ENCODE results near the gene MYMK.

MYMK gene

DNA sequence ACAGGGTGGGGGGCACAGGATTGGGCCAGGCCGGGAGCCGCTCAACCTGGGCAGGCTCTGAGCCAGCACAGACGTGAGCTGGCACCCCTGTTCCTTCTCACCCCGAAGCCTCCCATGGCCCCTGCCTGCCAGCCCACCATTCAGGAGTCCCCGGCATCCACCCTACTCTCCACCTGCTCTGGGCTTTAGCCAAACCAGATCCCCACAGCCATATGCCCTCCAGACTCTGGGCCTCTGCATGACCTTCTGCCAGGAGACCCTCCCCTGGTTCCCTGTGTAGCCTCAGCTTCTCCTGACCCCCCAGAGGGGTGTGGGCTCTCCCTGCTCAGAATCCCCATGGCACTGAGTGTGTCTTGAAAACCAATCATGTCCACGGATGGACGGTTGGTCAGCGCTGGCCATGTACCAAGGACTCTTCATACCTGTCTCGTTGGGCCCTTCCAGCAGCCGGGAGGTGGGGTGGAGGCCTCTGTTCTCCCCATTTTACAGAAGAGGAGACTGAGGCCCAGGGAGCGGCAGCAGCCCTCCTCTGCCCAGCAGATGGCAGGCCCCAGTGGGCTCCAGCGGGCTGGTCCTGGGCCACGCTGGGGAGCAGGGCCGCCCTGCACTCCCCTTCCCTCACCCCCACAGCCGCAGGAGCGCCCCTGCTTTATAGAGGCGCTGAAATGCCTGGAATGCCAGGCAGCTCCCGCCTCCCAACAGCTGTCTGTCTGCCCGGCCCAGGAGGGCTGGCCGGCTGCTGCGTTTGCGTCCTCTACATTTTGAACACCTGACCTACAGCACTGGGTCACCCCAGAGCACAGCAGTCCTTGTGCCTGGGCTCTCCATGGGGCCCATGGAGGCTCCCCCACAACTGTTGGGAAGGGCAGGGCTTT is 3.5 kb upstream of the MYMK start:
- H3K27me3 ChIP-seq (ENCODE audit: control insufficient read depth, insufficient read depth, low read length, poor library complexity, severe bottlenecking) = peaks cover 4% of the 10 kb centered on the region
- WGBS, 2 experiments = 77 to 78% methylated on average over 22 of the region's 22 CpGs
- H3K4me3 ChIP-seq (ENCODE audit: insufficient read depth, low read depth, low read length) = no peak overlapping the region
- H3K9me3 ChIP-seq (ENCODE audit: control insufficient read depth, low read length) = no peaks in the 10 kb centered on the region
- peaks cover 37% of the 10 kb centered on the region for H3K4me1 ChIP-seq (ENCODE audit: control insufficient read depth, insufficient read depth, low read length)
- no peak overlapping the region for H3K27ac ChIP-seq (ENCODE audit: insufficient read depth, low read depth, low read length, poor library complexity, severe bottlenecking)
- no peaks in the 10 kb centered on the region for H3K36me3 ChIP-seq (ENCODE audit: control insufficient read depth, insufficient read depth, low read length)

DNA sequence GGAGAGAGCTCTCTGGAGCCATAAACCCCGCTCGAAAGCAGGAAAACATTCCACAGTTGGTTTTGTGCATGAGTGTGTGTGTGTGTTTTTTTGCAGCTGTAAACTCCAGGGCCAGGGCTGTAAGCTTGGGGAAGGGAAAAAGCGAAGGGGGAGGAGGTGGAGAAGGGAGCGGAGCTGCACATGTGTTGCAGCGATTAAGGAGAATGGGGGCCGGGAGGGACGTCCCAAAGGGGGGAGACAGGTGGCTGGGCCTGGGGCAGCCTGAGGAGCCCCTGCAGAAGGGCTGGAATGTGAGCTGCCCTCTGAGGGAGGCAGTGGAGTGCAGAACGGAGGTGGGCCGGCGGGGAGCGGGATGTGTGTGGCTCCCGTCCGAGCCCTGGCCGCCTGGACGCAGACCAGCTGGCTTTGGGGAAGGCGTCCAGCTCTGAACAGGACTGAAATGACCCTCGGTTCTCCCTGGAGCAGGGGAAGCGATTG is 2.7 kb upstream of the MYMK start:
- Histone ChIP-seq H3K27me3 (ENCODE audit: control insufficient read depth, insufficient read depth, low read length, poor library complexity, severe bottlenecking) (peaks cover 4% of the 10 kb centered on the region), H3K4me3 (ENCODE audit: insufficient read depth, low read depth, low read length) (no peak overlapping the region), H3K27ac (ENCODE audit: insufficient read depth, low read depth, low read length, poor library complexity, severe bottlenecking) (no peak overlapping the region), H3K4me1 (ENCODE audit: control insufficient read depth, insufficient read depth, low read length) (peaks cover 37% of the 10 kb centered on the region), H3K9me3 (ENCODE audit: control insufficient read depth, low read length) (no peaks in the 10 kb centered on the region), H3K36me3 (ENCODE audit: control insufficient read depth, insufficient read depth, low read length) (no peaks in the 10 kb centered on the region)
- 50 to 52% methylated on average over 18 of the region's 18 CpGs for WGBS, 2 experiments

DNA sequence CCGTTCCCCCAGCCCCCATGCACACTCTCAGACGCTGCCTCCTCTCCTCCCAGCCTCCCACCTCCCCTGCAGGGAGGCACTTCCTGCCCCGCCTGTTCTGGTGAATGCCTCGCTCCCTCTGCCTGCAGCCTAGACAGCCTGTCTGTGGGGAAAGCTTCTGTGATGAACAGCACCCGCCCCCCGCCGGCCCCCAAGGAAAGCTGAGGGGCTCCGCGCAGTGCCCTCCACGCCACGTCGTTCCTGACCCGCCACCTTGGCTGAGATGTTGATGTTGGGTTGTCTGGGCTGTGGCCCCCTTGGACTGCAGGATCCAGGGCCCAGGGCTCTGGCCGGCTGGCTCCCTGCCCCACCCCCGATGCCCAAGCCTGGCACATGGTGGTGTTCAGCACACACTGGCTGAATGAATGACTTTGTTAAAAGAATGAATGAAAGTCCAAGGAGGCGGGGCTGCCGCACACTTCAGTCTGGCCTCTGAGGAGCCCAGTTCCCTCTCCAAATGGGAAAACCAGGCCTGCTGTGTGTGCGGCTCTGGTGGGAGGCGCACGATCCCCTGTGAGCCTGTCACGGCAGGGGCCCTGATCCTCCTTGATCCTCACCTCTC is 2.1 kb upstream of the MYMK start:
- no peaks in the 10 kb centered on the region for H3K9me3 ChIP-seq (ENCODE audit: control insufficient read depth, low read length)
- no peak overlapping the region for H3K27ac ChIP-seq (ENCODE audit: insufficient read depth, low read depth, low read length, poor library complexity, severe bottlenecking)
- WGBS, 2 experiments = 45 to 48% methylated on average over 21 of the region's 21 CpGs
- H3K27me3 ChIP-seq (ENCODE audit: control insufficient read depth, insufficient read depth, low read length, poor library complexity, severe bottlenecking) = peaks cover 4% of the 10 kb centered on the region
- no peak overlapping the region for H3K4me3 ChIP-seq (ENCODE audit: insufficient read depth, low read depth, low read length)
- H3K4me1 ChIP-seq (ENCODE audit: control insufficient read depth, insufficient read depth, low read length) = peaks cover 37% of the 10 kb centered on the region
- no peaks in the 10 kb centered on the region for H3K36me3 ChIP-seq (ENCODE audit: control insufficient read depth, insufficient read depth, low read length)

DNA sequence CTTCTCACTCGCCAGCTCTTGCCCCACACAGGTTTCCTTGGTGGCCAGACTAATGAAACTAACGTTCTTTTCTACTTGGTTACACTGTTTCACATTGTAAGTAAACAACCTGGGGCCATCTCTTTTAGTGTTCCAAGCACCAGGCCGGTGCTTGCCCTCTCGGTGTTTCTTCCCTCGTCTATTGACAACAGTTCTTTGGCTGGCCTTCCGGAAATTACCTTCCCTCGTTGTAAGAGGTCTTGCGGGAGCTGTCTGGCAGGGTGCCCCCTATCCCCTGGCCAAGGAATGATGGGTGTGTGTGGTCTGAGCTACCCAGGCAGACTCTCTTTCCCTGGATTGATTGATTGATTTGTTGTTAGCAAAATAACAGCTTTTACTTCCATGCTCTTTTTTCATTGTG is 918 bp upstream of the MYMK start:
- Histone ChIP-seq H3K27me3 (ENCODE audit: control insufficient read depth, insufficient read depth, low read length, poor library complexity, severe bottlenecking) (peaks cover 4% of the 10 kb centered on the region), H3K27ac (ENCODE audit: insufficient read depth, low read depth, low read length, poor library complexity, severe bottlenecking) (no peak overlapping the region), H3K4me3 (ENCODE audit: insufficient read depth, low read depth, low read length) (no peak overlapping the region), H3K36me3 (ENCODE audit: control insufficient read depth, insufficient read depth, low read length) (no peaks in the 10 kb centered on the region), H3K9me3 (ENCODE audit: control insufficient read depth, low read length) (no peaks in the 10 kb centered on the region), H3K4me1 (ENCODE audit: control insufficient read depth, insufficient read depth, low read length) (peaks cover 37% of the 10 kb centered on the region)
- 66 to 71% methylated on average over 8 of the region's 8 CpGs for WGBS, 2 experiments

DNA sequence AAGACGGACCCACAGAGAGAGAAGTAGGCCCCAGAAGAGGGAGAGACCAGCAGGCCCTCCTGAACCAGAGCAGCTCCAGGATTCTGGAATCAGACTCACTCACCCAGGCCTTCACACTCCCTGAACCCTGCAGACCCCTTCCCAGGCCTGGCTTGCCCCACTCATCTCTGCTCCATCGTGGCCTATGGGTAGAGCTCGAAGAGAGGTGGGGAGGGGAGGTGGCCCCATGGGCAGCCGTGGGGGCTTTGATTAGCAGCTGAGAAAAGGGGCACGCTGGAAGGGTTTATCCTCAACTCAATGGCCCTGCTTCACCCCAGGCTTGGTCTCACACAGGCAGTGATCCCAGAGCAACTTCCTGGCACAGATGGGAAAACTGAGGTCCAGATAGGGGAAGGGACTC is 613 bp downstream of the MYMK start:
- Histone ChIP-seq H3K27me3 (ENCODE audit: control insufficient read depth, insufficient read depth, low read length, poor library complexity, severe bottlenecking) (peaks cover 4% of the 10 kb centered on the region), H3K27ac (ENCODE audit: insufficient read depth, low read depth, low read length, poor library complexity, severe bottlenecking) (no peak overlapping the region), H3K4me1 (ENCODE audit: control insufficient read depth, insufficient read depth, low read length) (peaks cover 33% of the 10 kb centered on the region), H3K4me3 (ENCODE audit: insufficient read depth, low read depth, low read length) (no peak overlapping the region), H3K9me3 (ENCODE audit: control insufficient read depth, low read length) (no peaks in the 10 kb centered on the region), H3K36me3 (ENCODE audit: control insufficient read depth, insufficient read depth, low read length) (no peaks in the 10 kb centered on the region)
- WGBS, 2 experiments = 91 to 93% methylated on average over 5 of the region's 5 CpGs

DNA sequence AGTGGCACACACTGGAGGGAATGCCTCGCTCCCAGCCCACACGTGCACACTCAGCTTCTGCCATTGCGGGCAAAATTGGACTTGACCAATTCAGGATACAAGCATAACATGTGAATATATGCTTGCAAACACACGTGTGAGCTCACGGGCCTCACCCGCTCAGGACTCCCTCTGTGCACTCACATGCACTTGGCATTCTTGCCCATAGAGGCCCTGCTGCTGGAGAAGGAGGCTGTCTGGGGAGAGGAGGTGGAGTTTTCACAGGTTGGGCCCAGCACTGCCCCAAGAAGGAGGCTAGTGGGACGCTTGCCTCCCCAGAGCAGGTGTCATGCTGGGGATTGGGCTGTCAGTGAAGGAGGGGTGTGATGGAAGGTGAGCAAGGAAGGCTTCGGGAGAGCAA is 1.7 kb downstream of the MYMK start:
- Histone ChIP-seq H3K4me3 (ENCODE audit: insufficient read depth, low read depth, low read length) (no peak overlapping the region), H3K36me3 (ENCODE audit: control insufficient read depth, insufficient read depth, low read length) (no peaks in the 10 kb centered on the region), H3K27ac (ENCODE audit: insufficient read depth, low read depth, low read length, poor library complexity, severe bottlenecking) (no peak overlapping the region), H3K9me3 (ENCODE audit: control insufficient read depth, low read length) (no peaks in the 10 kb centered on the region), H3K4me1 (ENCODE audit: control insufficient read depth, insufficient read depth, low read length) (peaks cover 22% of the 10 kb centered on the region), H3K27me3 (ENCODE audit: control insufficient read depth, insufficient read depth, low read length, poor library complexity, severe bottlenecking) (no peaks in the 10 kb centered on the region)
- 88 to 89% methylated on average over 8 of the region's 8 CpGs for WGBS, 2 experiments

DNA sequence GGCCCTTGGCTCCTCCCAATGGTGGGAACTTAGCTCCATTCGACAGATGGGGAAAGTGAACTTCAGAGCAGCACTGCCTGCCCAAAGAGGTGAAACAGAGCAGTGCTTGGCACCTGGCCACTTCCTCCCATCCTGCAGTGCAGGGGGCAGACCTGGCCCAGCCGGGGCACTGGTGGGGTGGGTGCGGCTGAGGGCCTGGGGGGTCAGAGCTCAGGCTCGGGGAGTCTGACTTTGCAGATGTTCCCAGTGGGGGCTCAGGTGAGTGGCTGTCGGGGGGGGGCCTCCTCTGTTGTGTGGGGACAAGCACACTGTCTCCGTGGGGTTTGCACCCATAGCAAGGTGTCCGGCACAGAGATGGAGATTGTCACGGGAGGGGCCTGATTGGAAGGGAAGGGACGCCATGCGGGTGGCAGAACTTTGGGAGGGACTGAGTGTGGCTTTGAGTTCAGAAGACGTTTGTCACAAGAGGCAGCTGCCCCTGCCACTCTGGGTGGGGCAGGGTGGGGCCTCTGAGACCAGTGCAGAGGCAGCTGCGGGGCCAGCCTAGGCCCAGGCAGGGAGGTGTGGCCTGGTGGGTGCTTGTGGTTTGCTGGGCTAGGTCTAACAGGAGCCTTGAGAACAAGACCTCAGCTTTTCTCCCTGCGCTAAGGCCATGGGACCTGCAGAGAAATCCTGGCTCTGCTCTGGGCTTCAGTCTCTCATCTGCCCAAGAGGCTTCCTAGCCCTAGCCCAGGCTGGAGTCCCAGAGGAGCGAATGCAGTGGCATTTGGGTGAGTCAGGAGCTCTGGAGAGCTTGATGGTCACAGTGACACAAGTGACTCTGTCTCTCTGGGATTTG is 2.5 kb downstream of the MYMK start:
- H3K4me3 ChIP-seq (ENCODE audit: insufficient read depth, low read depth, low read length) = no peak overlapping the region
- no peak overlapping the region for H3K27ac ChIP-seq (ENCODE audit: insufficient read depth, low read depth, low read length, poor library complexity, severe bottlenecking)
- 89 to 90% methylated on average over 14 of the region's 14 CpGs for WGBS, 2 experiments

DNA sequence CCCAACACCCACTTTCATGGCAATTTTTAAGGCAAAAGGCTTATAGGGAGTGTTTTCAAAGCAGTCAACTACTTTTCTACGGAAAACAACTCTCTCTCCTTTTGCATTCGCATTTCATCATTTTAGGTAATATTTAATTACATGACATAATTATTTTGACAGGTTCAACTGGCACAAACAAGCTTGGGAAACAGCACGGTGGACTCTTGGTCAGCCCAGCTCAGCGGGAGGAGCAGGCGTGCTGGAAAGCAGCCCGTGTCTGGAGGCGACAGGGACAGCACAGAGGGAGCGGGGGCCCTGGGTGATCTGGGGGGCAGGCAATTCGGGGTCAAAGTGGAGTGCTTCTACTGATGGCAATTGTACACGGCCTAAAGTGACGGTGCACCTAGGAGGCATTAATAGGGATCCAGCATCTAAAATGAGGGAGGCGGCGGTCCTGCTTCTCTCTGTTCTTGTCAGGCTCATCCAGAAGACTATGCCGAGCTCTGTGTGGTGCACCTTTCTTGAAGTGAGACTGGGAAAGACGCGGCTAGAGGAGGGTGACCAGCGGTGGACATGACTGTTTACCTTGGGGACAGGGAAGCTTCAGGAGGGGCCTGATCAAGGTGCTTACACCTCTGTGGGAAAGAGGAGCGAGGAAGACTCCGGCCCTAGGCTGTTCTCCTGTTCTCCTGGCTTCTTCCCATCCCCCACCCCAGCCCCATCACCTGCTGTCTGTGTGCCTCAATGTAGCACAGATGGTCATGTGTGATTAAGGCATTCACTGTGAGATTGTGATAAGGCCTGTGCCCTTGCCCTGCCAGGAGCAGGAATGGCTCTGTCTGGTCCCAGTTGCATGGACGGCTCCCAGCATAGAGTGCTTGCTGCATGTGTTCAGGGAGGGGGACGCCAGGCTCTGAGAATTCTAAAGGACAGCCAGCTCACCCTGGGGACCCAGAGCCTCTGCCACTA is 3.4 kb downstream of the MYMK start:
- H3K36me3 ChIP-seq (ENCODE audit: control insufficient read depth, insufficient read depth, low read length) = no peaks in the 10 kb centered on the region
- peaks cover 6% of the 10 kb centered on the region for H3K4me1 ChIP-seq (ENCODE audit: control insufficient read depth, insufficient read depth, low read length)
- no peaks in the 10 kb centered on the region for H3K27me3 ChIP-seq (ENCODE audit: control insufficient read depth, insufficient read depth, low read length, poor library complexity, severe bottlenecking)
- H3K4me3 ChIP-seq (ENCODE audit: insufficient read depth, low read depth, low read length) = no peak overlapping the region
- WGBS, 2 experiments = 89 to 92% methylated on average over 19 to 21 of the region's 21 CpGs
- no peaks in the 10 kb centered on the region for H3K9me3 ChIP-seq (ENCODE audit: control insufficient read depth, low read length)
- H3K27ac ChIP-seq (ENCODE audit: insufficient read depth, low read depth, low read length, poor library complexity, severe bottlenecking) = no peak overlapping the region

More for the DNA sequence above, 2.5 kb downstream of the MYMK start:
- Histone ChIP-seq H3K36me3 (ENCODE audit: control insufficient read depth, insufficient read depth, low read length) (no peaks in the 10 kb centered on the region), H3K4me1 (ENCODE audit: control insufficient read depth, insufficient read depth, low read length) (peaks cover 15% of the 10 kb centered on the region), H3K9me3 (ENCODE audit: control insufficient read depth, low read length) (no peaks in the 10 kb centered on the region), H3K27me3 (ENCODE audit: control insufficient read depth, insufficient read depth, low read length, poor library complexity, severe bottlenecking) (no peaks in the 10 kb centered on the region)

DNA sequence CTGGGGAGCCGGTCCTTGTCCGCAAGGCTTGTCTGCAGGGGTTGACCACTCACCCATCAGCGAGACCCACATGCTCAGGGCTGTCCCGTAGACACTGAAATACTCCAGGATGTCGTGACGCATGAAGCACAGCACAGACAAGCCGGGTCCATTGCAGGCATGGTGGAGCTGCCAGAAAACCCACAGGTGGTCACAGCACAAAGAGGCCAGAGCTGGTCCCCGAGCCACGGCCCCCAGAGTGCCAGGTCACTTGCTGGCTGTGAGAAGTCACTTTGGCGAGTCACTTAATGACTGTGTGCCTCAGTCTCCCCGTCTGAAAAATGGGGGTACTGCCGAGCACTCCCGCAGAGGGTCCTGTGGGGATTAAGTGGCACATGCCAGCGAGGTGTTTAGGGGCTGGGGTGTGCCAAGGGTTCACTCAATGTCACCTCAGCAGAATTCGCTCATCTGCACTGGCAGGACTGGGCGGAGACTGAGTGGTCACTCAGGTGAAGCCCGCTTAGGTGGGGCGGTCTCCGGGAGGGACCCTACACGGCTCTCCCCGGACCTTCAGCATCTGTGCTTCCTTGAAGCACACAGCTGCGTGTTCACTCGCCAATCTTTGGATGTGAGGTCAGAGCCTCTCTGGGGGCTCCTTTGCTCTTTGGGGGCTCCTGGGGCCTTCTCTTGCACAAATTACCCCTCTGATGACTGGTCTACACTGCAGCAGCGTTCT is 4.5 kb downstream of the MYMK start:
- Histone ChIP-seq H3K4me1 (ENCODE audit: control insufficient read depth, insufficient read depth, low read length) (no peaks in the 10 kb centered on the region), H3K9me3 (ENCODE audit: control insufficient read depth, low read length) (no peaks in the 10 kb centered on the region), H3K27ac (ENCODE audit: insufficient read depth, low read depth, low read length, poor library complexity, severe bottlenecking) (no peak overlapping the region), H3K27me3 (ENCODE audit: control insufficient read depth, insufficient read depth, low read length, poor library complexity, severe bottlenecking) (no peaks in the 10 kb centered on the region), H3K4me3 (ENCODE audit: insufficient read depth, low read depth, low read length) (no peak overlapping the region), H3K36me3 (ENCODE audit: control insufficient read depth, insufficient read depth, low read length) (no peaks in the 10 kb centered on the region)
- 93% methylated on average over 24 of the region's 24 CpGs for WGBS, 2 experiments
